ENCODE results near the gene PRKD1.

PRKD1 gene

DNA sequence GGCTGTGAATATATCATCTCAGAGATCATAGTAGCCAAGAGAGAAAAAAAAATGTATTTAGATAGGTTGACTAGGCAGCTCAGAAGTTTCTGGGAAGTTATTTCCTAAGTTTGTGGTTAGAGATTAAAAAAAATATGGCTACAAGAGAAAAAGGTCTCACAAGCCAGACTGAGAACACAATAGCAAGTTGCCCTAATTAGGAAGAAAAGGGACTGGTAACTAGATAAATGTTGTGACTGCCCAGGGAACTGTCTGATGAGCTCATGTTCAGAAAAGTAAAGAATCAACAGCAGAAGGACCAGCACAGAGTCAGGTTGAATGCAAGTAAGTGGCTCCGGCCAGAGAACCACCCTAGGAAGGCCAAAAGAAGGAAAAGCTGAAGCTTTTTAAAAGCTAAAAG is 256.6 kb downstream of the PRKD1 start:
- DNase-seq (ENCODE audit: low read depth): no peak

DNA sequence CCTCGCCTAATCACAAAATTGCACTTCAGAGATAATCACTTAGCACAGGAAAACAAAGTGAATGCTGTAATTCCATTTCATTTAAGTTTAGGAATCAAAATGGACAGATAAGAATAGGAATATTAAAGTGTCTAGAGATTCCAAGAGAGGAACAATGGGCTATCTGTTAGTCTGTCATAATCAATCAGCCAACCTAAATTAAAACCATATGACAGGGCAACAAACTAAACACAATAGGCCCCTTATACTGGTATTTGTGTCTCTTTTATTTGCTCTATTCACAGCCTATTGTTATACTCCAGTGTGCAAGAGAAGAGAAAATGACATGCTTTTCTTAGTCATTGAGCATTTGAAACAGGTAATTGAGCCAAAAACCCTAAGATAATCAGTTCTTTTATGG is 259.4 kb downstream of the PRKD1 start:
- no peak for DNase-seq (ENCODE audit: low read depth)

DNA sequence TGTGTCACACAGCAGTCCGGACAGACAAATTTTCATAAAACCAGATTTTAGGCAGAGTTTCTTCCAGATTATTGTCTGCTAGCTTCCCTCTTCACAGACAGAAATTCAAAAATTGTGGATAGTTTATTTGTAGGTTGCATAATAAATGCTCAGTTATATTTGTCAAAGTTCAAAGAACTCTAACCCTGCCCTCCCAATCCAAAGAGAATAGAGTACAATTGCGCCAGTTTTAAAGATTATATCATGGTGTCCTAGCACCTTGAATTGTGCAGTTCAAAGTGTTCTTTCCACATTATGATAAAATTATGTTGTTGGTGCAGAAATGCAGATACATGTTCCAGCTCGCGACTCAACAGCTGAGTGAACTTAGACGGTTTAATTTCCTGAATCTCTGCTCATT is 263.1 kb downstream of the PRKD1 start:
- DNase-seq (ENCODE audit: low read depth): no peak

DNA sequence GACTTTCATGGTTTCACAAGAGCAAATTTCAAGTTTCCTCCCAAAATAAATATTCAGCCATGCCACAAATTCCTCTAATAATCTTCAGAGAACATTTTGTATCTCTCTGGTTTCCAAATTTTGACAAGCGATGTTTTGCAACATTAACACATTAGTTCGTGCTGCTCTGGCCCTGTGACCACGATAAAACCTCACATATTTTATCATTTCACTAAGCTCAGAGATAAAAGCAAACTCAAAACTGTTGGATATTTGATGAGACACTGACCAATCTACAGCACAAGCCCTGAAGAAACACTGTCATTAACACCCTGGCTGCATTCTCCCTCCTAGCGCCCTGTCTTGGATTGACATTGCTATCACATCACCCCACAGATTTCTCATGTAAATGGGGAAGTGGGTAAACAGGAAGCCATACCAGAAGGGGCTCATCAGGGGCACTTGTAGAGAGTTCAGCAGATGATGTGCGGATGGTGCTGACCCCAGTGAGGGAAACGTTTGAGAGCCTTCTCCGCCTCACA is 264.3 kb downstream of the PRKD1 start:
- no peak for DNase-seq (ENCODE audit: low read depth)

DNA sequence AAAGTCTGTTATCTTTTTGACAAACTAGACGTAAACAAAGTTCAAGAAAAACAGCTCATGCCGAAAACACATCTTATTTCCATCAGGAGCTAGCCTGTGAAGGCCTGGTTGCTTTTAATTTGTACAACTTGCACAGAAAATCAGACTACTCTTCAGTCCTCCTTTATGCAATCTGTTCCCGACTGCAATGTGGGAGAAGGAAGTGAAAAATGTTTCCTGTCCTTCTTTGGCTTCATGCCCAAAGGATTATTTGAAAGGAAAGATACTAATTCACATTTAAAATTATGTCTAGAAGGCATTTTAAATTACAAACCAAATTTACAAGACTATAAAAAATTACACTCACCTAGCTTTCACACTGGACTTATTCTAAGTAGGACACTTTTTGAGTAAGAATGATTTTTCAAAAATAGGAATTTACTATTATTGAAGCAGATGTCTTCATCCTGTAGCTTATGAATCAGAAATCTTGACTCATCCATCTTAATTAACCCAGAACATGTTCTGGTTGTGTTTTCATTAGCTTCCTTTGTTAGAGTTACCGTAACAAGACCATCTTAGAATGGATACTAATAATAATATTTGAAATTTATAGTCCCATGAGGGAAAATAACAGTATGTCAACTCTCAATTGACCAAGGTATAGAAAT is 272.6 kb downstream of the PRKD1 start:
- no peak for DNase-seq (ENCODE audit: low read depth)

DNA sequence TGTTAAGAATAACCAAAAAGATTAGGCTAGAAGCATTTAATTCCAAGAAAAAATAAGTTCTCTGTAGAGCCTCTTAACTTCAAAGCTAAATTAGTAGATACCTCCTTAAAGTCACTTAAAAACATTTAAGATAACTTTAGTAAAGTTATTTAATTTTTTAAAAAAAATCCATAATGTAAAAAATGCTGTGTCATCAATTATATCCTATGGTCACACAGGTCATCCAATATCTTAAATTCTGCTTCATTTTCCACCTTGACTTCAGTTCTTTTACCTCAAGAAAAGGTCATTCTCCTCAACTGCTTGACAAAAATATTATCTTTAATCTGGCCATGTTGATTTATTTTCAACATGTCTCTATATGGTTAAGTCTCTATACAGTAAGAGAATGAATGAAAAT is 274.3 kb downstream of the PRKD1 start:
- DNase-seq (ENCODE audit: low read depth): no peak

DNA sequence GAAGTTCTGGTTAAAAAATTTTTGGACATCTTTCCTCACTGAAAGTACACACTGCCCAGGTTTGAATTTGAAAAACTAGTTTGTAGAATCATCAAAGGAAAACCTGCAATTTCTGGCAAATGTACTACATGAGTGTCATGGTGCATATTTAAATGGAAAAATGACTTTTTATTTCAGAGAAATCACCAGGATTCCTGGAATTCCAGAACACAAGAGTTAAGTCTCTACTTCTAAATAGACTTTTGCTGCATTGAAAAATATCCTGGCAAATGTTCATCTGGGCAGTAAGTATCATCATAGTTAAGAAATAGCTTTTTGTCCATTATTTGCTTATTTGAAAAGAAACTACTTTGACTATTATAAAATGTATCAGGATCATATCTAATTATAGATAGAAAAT is 275.1 kb downstream of the PRKD1 start:
- DNase-seq (ENCODE audit: low read depth): no peak

DNA sequence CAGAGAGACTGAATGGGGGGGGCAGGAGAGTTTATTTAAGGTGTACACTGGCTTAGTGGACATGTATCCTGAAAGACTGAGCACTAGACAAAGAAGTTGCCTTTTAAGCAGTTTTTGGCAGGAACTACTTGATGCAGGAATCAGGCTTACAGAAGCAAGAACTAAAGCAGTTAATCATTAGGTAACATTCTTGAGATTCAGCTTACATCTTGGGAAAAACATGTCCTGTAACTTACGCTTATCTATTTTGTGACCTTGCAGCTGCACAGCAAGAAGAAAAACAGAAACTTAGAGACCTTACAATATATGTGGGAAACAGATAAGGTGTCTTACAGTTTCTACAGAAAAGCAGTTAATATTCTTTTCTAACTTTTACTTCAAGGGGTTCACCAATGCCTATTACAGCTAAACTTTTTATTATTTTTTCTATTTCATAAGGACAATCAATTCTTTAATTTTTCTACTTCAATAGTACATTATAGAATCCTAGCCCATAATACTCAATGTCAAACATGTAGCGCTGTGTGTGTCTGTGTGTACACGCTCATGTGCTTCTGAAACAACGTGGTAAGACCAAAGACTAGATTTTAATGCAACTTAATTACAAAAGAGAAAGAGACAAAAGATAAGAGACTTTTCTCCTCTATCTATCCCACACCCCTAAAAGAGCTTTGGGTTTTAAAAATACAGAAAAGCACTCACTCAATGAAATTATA is 276.9 kb downstream of the PRKD1 start:
- no peak for DNase-seq (ENCODE audit: low read depth)

DNA sequence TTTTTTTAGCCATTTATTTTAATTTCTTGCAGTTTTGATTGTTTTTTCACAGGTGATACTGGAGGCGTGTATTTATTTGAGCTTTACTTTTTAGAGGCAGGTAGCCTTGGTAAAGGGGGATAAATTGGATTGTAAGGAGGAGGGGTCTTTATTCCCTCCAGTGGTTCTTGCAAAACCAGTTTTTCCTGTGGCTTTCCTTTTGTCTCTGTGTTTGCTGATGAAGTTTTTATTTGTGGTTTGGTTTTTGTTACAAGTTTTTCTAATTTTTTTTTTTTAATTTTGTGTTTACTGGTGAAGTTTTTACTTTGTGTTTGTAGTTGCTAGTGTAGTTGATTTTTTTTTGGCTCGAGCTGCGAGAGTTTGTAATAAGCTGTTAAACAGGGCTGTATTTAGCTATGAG is 278.5 kb downstream of the PRKD1 start:
- no peak for DNase-seq (ENCODE audit: low read depth)

DNA sequence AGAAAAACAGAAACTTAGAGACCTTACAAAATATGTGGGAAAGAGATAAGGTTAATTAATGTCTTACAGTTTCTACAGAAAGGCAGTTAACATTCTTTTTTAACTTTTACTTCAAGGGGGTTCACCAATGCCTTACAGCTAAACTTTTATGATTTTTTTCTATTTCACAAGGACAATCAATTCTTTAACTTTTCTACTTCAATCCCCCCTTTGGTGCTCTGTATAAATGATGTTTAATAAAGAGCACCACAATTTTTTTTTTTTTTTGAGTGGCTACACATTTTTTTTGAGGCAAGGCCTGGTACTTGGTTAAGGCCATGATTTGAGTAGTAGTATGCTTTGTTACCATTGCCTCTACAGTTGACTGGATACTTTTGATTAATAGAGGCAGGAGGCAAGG is 279.6 kb downstream of the PRKD1 start:
- DNase-seq (ENCODE audit: low read depth): no peak

DNA sequence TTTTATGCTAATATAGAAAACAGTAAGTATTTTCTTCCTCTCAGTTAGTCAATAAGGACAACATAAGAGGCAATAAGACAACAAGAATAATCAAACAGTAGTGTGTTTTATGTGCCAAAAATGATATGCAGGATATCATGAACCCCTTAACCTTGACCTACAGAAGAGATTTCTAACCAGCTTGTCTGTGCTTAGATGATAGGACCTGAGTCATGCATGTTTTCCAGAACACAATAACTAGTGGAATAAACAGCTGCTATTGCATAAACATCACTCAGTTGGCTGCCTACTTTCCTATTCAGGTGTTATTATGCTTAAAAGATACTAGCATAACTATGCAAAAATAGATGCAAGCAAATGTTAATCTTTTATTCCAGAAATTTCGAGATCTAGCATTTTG is 282.5 kb downstream of the PRKD1 start:
- no peak for DNase-seq (ENCODE audit: low read depth)

DNA sequence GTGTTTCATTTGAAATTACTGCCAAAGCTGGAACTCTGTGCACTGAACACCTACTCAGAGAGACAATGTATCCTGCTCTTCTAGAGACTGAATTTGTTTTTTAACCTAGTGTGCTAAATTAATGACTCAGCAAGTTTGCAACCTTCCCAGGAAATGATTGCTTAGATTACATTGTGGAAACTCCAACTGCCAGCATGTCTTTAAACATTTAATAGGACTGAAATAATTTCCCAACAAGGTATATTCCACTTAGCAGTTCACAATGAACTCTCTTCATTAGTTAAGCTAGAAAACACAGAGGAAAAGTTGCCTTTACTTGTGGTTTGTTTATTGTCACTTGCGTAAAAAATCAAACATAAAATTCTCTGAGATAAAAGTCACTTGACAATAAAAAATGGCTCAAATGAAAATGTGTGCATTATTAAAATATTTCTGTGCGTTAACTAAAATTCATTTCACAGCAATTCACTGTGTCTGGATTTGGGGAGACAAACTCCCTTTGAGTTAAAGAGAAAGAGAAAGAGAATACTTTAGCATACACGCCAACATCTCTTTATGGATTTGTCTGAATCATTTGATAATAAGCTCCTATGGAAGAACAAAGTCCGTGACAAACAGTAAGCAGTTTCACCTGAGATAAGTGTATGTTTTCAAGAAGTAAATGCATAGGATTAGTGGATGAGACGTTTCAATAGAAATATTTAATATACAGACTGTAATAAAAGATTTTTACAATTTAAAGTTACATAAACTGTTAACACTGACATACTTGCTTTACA is 284.0 kb downstream of the PRKD1 start:
- DNase-seq (ENCODE audit: low read depth): no peak

DNA sequence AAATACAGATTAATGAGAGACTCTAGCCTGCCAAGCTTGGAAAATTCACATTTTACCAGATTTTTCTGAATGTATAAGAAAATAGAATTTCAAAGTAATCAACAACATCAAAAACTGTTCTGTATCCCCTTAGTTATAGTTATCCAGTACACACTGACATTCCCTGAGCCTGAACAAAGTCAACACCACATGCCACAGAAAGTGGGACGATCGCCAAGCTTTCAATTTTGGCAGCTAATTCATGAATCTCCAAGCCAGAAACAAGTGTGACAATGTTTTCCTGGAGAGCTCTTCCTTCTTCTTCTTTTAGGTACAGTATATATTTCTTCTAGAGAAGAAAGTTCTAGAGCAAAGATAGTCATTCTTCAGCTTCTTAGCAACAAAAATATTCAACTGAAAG is 290.2 kb downstream of the PRKD1 start:
- no peak for DNase-seq (ENCODE audit: low read depth)

DNA sequence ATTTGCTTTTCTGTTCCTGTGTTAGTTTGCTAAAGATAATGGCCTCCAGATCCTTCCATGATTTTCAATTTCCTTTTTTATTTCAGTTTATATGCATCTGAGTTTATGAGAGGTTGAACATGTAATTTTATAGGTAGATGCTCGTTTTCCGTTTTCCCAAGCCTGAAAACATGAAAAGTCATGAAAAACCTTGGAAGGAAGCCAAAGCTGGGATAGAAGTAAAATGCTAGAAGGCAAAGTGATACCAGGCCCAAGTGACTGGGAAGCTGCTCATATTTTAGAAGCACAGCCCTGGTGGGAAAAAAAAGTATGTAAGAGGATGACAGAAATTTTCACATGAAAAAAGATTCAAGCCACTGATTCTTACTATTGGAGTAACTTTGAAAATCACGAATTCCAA is 290.8 kb downstream of the PRKD1 start:
- DNase-seq (ENCODE audit: low read depth): no peak

DNA sequence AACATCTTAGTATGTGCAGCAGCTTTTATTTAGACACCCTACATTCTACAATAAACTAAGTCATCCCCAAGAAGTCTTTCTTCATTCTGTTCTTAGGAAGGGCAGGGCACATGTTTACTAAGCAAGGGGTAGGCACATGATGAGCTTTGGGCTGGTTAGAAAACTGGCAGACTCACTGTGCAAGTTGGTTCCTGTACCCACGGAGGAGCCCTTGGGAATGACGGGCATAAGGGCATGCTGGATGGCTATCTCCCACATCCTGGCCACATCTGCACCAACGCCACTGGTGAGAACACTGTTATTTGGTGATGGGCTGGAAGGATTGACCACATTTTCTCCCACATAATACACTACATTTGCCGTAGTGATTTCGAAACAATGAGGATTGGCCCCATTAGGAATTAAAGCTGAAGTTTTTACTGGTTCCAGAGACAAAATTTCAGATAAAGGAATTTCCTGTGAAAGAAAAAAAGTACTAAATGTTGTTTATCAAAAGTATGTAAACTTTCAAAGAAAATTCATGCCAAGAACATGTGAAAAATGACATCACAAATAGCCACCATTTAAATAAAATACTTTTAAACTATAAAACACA is 297.0 kb downstream of the PRKD1 start:
- no peak for DNase-seq (ENCODE audit: low read depth)

DNA sequence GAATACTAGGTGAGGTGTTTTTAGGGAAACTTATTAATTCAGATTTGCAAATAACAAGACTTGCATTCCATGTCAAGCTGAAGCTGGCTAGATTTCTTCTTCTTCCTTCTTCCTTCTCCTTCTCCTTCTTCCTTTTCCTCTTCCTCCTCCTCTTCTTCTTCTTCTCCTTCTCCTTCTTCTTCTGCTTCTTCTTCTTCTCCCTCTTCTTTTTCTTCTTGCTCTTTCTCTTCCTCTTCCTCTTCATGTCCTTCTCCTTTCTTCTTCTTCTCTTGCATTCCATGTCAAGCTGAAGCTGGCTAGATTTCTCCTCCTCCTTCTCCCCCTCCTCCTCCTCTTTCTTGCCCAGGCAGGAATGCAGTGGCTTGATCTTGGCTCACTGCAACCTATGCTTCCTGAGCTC is 297.8 kb downstream of the PRKD1 start:
- no peak for DNase-seq (ENCODE audit: low read depth)

DNA sequence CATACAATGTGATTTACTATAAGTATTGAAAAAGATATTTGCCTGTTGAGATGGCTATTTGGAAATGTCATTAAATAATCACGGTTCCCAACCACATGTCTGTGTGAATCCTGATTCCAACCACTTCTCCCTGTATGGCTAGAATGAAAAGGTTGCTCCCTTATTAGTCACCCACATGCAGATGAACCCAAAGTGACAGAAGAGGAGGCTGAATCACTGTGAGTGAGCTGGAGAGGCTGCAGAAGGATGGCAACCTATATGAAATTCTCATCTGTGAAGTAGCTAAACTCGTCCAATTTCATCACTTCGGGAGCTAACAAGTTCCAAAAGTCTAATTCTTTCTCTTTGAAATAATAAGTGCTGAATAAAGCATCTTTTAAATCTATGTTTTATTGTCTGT is 300.5 kb downstream of the PRKD1 start:
- DNase-seq (ENCODE audit: low read depth): no peak

DNA sequence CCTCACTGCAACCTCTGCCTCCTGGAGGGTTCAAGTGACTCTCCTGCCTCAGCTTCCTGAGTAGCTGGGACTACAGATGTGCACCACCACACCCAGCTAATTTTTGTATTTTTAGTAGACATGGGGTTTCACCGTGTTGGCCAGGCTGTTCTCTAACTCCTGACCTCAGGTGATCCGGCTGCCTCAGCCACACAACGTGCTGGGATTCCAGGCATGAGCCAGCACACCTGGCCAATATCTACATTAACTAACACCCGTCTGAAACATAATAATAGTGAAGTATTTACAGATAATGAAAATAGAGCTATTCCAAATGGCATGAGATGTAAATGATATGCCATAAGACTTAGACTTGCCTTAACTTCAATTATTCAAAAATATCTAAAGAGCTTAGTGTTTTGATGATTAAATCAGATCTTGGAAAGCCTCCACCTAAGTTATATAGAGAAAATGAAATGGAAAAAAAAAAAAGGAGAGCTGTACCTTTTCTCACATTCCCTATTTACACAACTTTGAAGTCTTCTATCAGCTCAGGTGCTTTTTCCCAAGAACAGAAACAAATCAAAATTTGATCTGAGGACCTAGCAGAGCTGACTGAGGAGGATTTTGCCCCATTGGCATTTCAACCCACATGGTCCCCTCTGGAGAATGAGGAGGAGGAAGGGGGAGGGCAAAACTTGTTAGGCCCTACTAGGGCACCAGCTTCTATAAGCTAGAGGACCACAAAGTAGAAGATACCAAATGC is 309.2 kb downstream of the PRKD1 start:
- DNase-seq (ENCODE audit: low read depth): no peak

DNA sequence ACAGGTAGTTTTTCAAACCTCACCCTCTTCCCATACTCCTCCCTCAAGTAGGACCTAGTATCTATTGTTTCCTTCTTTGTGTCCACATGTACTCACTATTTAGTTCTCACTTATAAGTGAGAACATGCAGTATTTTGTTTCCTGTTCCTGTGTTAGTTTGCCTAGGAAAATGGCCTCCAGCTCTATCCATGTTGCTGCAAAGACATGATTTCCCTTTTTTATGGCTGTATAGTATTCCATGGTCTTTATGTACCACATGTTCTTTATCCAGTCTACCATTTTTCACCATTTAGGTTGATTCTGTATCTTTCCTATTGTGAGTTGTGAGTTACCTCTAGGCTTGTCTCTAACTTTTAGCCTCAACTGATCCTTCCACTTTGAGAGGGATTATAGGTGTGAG is 310.7 kb downstream of the PRKD1 start:
- DNase-seq (ENCODE audit: low read depth): no peak

DNA sequence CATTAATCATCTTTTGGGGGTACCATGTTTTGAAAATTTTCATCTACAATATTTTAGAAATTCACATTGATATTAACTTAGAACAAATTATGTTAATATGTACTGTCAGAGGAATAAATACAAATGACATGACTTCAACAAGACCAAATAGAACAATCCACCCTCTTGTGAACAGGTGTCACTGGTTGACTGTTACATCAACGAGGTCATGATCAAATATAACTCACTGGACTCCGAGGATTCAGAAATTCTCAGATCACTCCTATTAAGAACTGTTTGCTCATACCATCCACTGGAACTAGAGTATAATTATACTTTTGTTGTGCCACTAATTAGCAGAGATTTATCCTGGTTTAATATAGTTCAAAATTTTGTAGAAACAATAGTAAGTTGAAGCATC is 318.8 kb downstream of the PRKD1 start:
- DNase-seq (ENCODE audit: low read depth): no peak

DNA sequence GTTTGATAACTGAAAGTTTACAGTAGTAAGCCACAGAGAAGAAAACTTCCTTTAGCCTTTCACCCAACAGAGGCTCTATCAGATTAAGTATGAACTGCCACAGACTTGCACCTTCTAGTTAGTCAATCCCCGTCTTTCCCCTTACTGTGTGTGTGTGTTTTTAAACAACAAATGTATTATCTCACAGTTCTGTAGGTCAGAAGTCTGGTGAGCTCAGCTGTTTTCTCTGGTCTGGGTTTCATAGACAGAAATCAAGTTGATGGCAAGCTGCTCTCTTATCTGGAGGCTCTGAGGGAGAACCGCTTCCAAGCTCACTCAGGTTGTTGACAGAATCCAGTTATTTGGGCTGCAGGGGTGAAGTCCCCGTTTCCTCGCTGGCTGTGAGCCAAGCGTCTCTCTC is 320.5 kb downstream of the PRKD1 start:
- DNase-seq (ENCODE audit: low read depth): no peak

DNA sequence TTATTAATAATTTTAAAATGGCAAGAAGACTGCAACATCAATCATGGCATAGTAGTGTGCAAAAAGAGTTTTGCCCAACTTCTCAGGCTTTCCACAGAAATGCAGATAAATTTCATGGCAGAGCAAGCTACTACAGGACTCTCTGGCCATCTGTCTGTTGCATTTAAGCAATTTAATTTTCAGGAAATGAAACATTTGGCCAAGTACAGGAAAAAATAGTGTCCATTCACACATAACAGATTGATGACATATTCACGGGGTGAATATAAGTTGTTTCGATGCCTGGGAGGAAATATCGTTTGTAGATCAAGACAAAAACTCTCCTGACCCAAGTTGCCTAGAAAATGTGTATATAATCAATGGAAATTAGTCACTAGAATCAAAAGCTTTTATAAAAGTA is 324.0 kb downstream of the PRKD1 start:
- DNase-seq (ENCODE audit: low read depth): no peak
